ENCODE data around the gene VIT. TPM values are rescaled to one million over a fixed set of nuclear protein-coding genes. Genes with fewer than 3 reads are reported as not detected.

Gene VIT
- total RNA-seq, 1 donor from 2014 or later: 0.32 TPM

DNA sequence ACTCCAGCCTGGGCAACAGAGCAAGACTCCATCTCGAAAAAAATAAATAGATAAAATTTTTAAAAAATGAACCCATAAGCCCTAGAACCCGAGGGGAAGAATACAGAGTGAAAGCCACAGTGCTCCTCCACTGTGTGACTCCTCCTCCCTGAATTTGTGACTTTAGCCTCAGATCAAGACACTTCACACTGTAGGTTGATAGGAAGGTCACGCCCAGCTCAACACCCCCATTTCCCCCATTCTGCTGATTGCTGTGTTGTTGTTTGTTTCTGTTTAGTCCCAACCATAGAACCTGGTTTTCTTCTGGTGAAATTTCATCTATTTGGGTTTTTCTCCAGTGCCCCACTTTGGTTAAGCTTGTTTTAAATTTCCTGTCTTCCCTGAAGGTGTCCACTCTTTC, 102.2 kb downstream of the VIT start:
- DNase-seq (no peak), ATAC-seq (no peak)
- H3K27ac ChIP-seq: no peak overlapping the region
- no peaks in the 10 kb centered on the region for H3K27me3 ChIP-seq
- H3K9me3 ChIP-seq: no peaks in the 10 kb centered on the region
- no peaks in the 10 kb centered on the region for H3K4me1 ChIP-seq
- TF ChIP-seq, protein P1, sequence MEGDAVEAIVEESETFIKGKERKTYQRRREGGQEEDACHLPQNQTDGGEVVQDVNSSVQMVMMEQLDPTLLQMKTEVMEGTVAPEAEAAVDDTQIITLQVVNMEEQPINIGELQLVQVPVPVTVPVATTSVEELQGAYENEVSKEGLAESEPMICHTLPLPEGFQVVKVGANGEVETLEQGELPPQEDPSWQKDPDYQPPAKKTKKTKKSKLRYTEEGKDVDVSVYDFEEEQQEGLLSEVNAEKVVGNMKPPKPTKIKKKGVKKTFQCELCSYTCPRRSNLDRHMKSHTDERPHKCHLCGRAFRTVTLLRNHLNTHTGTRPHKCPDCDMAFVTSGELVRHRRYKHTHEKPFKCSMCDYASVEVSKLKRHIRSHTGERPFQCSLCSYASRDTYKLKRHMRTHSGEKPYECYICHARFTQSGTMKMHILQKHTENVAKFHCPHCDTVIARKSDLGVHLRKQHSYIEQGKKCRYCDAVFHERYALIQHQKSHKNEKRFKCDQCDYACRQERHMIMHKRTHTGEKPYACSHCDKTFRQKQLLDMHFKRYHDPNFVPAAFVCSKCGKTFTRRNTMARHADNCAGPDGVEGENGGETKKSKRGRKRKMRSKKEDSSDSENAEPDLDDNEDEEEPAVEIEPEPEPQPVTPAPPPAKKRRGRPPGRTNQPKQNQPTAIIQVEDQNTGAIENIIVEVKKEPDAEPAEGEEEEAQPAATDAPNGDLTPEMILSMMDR (IDR thresholded peaks at IDR 0.05): no peak
- no peak overlapping the region for H3K4me3 ChIP-seq
- intact Hi-C loops (cut with DNase I): no loop called here
- no peaks in the 10 kb centered on the region for H3K36me3 ChIP-seq

DNA sequence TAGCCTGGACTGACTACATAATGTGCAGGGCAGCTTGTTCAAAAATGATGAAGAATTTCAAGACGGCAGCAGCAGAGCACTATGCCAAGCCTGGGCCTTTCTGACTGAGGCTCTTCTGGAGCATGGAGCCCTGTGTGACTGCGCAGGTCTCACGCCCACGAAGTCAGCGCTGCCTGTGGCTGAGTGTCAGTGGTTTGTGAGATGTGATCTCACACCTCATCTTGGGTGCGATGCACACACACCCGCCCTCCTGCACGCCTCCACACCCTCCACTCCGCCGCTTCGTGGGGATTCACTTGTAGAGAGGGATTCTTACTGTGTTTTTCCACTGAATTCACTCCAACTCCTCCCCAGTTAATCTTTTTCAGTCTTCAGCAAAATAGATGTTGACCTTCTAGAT, 103.9 kb downstream of the VIT start:
- no peaks in the 10 kb centered on the region for H3K36me3 ChIP-seq

GRCh38 chr2:36801088-36801487, 104.6 kb downstream of the VIT start:
- H3K27me3 ChIP-seq: no peaks in the 10 kb centered on the region
- ATAC-seq: no peak
- TF ChIP-seq, protein P1 (IDR thresholded peaks at IDR 0.05): no peak
- no peaks in the 10 kb centered on the region for H3K4me1 ChIP-seq
- H3K27ac ChIP-seq: no peak overlapping the region
- H3K9me3 ChIP-seq: no peaks in the 10 kb centered on the region
- H3K4me3 ChIP-seq: no peak overlapping the region
- no peak for DNase-seq
- H3K36me3 ChIP-seq: no peaks in the 10 kb centered on the region
- intact Hi-C loops (cut with DNase I): no loop called here

More for the DNA sequence above, 103.9 kb downstream of the VIT start:
- H3K4me3 ChIP-seq: no peak overlapping the region
- TF ChIP-seq, protein P1 (IDR thresholded peaks at IDR 0.05): no peak
- no peak for DNase-seq
- peak; percentile 63 for ATAC-seq
- H3K27me3 ChIP-seq: no peaks in the 10 kb centered on the region
- intact Hi-C loops (cut with DNase I): no loop called here
- no peaks in the 10 kb centered on the region for H3K4me1 ChIP-seq
- H3K27ac ChIP-seq: no peak overlapping the region
- H3K9me3 ChIP-seq: no peaks in the 10 kb centered on the region

- intact Hi-C loops (cut with DNase I): no loop called here
- no peaks in the 10 kb centered on the region for H3K4me1 ChIP-seq
- H3K4me3 ChIP-seq: no peak overlapping the region
- no peaks in the 10 kb centered on the region for H3K27me3 ChIP-seq
- H3K9me3 ChIP-seq: no peaks in the 10 kb centered on the region
- H3K27ac ChIP-seq: no peak overlapping the region
- H3K36me3 ChIP-seq: no peaks in the 10 kb centered on the region
- no peak for ATAC-seq
- TF ChIP-seq, protein P1 (IDR thresholded peaks at IDR 0.05): no peak
- no peak for DNase-seq
Observed at GRCh38 chr2:36802952-36803351, 106.4 kb downstream of the VIT start.

DNA sequence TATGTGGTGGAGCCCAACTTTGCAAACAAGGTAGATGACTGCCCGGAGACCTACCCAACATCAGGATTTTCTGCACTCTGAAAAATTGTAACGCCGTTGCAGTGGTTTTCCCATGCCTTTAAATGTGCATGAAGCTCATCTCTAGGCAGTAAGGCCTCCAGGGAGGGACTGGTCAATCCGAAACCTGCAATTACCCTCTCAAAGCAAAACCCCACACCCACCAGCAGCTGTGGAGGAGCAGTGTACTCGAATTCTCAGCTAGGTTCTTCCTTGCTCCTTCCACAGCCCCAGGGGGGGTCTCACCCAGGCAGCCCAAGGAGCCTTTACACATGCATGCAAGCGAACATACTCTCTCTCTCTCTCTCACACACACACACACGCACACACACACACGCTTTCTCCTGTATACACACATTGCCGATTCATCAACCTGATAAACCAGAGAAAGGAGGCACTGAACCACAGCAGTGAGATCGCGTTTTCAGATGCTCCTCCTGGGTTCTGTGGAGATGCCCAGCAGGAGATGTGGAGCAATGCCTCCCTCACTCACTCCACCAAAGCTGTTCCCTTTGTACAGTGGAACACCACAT, 109.2 kb downstream of the VIT start:
- no peak for ATAC-seq
- DNase-seq: no peak
- H3K36me3 ChIP-seq: no peaks in the 10 kb centered on the region
- H3K27me3 ChIP-seq: no peaks in the 10 kb centered on the region
- intact Hi-C loops (cut with DNase I): no loop called here
- no peak overlapping the region for H3K27ac ChIP-seq
- H3K4me3 ChIP-seq: no peak overlapping the region
- H3K9me3 ChIP-seq: no peaks in the 10 kb centered on the region
- H3K4me1 ChIP-seq: no peaks in the 10 kb centered on the region
- TF ChIP-seq, protein P1 (IDR thresholded peaks at IDR 0.05): no peak
